HG03439 (cell line): Measurements from ENCODE around the gene AIFM3.
"Not testable (repeated sequence)": the region's sequence is repeated elsewhere in the genome, so short reads cannot be mapped to it uniquely, and the experiment has no call there.

ENCODE experiments used
- ATAC-seq: cut with Tn5 transposase; IDR thresholded peaks from one replicate; pipeline ENCODE4 v1.9.1; 2021; ENCODE audit warnings: mild to moderate bottlenecking, moderate library complexity; ENCODE audit not compliant: unreplicated experiment

The AIFM3 gene

DNA sequence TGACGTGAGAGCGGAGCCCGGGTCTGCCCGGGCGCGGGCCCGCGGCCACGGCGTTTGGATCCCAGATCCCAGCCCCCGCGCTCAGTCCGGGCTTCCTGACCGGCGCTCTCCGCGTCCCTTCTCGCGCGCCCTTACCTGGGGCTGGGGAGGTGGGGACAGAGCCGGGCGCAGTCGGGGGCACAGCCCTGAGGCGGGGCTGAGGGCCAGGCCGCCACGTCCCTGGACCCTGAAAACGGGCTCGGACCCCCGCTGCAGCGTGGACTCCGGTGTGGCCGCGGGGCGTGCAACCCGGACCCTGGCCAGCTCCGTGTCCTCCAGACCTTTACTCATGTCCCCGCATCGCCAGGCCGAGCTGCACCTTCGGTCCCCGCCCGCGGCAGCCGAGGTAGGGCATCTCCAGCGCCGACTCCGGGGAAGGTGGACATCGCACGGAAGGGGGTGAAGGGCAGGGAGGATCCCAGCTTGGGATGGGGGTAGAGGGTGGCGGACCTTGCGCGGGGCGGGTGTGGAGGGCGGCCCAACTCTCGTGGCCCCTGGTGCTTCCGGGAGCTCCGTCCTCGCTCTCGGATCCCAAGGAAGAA lies 9.9 kb upstream of the AIFM3 start:
- ATAC-seq: no peak

DNA sequence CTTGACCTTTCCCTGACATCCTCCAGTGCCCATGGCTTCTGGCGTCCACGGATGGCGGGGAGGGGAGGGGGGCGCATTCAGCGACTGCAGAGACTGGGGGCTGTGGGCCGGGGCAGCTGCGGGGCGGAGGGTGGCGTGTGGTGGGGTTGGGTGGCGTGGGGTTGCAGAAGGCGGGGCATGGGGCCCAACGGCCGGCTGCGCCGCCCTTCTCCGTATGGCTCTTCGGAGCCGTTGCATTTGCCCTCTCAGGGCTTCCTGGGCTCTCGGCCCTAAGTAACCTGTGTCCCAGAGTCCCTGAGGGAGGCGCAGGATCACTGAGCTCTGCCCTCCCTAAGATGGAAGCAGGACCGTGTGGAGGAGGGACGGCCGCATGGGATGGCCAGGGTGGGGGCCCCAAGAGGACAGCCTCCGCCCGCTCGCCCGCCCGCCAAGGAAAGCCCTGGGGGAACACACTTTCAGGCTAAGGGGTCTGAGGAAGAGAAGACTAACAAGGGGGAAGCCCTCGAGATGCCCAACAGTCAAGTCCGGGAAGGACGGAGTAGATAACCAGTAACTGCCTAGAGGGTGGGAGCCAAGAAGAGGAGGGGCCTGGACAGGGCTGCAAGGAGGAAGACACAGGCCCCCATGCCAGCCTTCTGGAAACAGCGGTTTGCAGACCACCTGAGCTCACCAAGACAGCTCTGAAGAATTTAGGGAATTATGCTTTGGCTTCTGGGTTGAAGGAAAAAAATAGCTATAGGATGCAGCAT lies 9.2 kb upstream of the AIFM3 start:
- ATAC-seq: no peak

GRCh38 chr22:20959578-20960461 lies 7.2 kb upstream of the AIFM3 start:
- ATAC-seq: no peak

DNA sequence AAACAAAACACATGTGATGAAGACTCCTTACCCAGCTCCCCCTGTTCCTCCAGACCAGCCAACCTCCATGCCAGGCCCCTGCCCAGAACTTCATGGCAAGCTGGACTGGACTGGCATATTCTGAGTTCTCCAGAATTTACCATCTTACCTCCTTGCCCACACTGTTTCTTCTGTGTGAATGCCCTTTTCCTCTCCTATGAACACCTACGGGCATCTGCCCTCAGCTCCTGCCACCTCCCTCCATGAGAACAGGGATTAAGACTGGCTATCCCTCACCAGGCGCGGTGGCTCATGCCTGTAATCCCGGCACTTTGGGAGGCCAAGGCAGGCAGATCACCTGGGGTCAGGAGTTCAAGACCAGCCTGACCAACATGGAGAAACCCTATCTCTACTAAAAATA lies 6.4 kb upstream of the AIFM3 start:
- no peak for ATAC-seq

DNA sequence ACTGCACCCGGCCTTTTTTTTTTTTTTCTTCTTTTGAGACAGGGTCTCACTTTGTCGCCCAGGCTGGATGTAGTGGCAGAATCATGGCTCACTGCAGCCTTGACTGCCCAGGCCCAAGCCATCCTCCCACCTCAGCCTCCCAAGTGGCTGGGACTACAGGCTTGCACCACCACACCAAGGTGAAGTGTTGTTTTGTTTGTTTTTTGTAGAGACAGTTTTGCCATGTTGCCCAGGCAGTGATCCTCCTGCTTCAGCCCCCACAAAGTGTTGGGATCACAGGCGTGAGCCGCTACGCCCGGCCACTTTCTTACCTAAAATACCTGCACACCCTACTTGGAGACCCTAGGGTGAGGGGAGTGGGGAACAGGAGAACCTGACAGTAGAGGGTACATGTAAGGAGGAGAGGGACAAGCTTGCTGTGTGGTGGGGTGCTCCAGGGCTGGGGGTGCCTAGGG lies 4.5 kb upstream of the AIFM3 start:
- no peak for ATAC-seq

GRCh38 chr22:20963201-20964052 lies 3.6 kb upstream of the AIFM3 start:
- no peak for ATAC-seq

DNA sequence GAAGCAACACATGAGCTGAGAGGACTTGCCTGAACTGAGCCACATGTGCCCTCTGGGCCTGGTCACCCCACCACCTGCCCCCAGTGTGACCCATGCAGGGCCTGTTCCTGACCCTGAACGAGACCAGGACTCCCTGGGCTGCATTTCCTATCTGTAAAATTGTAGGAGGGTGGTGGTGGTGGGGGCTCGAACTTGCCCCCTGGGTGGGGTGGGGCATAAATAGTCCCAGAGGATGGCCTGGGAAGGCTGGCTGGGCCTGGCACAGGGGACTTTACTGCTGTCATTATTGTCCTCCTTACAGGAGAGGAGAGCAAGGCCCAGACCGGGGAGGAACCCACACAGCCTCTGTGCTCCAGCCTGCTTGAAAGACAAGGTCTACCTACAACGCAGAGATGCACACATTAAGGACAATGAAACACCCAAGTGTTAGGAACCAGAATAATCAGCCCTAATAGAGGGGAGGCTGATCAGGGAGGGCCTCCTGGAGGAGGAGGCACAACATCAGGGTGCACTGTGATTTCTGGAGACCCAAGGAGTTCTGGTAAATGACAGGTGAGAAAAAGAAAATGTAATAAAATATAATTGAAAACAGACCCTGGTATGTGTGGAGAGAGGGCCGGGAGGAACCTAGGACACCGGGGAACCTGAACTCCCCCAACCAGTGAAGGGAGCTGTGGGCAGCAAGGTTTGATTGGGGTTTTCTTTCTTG lies 2.8 kb upstream of the AIFM3 start:
- no peak for ATAC-seq

DNA sequence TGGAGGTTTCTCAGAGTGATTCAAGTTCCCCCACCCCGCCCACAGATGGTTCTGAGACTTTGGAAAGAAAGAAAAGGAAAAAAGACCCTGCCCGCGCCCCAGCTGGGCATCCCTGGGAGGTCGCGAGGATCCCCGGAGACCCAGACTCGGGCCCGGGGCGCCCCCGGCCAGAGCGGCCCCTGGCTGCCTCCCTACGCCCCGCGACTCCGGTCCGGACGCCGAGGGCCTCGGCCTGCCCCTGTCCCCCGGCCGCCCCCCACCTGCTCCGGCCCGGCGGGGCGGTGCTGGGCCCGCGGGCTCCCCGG lies 2.3 kb upstream of the AIFM3 start:
- no peak for ATAC-seq

GRCh38 chr22:20965104-20965887 lies 1.8 kb upstream of the AIFM3 start:
- no peak for ATAC-seq

GRCh38 chr22:20965888-20966855 lies 883 bp upstream of the AIFM3 start:
- no peak for ATAC-seq

DNA sequence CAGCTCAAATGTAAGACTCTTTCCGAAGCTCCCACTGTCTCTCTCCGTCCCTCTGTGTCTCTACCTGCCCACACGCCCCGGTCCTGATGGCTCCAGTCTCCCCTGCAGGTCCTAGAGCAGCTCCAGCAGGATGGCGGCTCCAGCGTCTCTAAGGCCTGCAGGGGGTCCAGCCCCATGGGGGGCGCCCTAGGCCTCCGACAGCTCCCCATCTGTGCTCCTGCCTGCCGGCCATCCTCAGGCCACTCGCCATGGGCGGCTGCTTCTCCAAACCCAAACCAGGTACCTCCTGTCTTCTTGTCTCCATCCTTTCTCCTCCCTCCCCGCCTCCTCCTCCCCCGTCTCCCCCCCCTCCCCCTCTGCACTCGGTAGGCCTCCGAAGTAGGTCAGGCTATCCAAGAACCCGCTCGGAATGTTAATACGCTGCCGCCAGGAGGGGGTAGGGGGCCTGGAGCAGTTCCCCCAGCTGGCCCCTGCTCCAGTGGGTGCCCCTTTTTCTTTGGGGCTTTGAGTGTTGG lies 699 bp downstream of the AIFM3 start:
- ATAC-seq: no peak

DNA sequence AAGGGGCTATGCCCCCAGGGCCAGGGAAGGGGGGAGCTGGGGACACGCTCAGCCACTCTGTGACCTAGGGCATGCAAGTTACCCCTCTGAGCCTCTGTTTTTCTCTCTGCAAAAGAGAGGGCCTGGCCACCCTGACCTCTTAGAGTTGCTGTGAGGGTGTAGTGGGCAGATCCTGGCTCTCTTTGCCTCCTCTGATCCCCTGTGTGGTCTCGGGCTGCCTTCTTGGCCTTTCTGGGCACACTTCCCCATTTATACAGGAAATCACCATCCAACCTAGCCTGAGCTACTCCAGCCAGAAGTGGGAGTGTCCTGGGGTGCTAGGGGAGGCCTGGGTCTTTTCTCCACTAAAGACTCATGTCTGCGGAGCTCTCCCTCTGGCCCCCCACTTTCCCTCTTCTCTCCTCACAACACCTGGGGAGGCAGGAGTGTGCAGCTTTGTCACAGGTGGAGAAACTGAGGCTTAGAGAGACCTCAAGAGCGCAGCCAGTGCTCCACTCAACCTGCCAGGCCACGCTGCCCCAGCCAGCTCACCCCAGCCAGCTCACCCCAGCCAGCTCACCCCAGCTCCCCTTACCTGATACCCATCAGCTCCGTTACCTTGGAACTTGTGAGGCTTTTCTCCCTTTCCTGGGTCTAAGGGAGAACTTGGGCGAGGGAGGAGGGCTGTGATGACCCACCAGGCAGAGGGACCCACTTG lies 1.4 kb downstream of the AIFM3 start:
- no peak for ATAC-seq

GRCh38 chr22:20970939-20971657 lies 4.0 kb downstream of the AIFM3 start:
- no peak for ATAC-seq

GRCh38 chr22:20972014-20972694 lies 5.1 kb downstream of the AIFM3 start:
- ATAC-seq: not testable (repeated sequence)

GRCh38 chr22:20972933-20973577 lies 6.0 kb downstream of the AIFM3 start:
- no peak for ATAC-seq
